ENCODE data around the gene GNAI2. TPM values are rescaled to one million over a fixed set of nuclear protein-coding genes. Genes with fewer than 3 reads are reported as not detected.

GNAI2 gene
- polyA plus RNA-seq, 3 donors, result 914 to 1,492 (median 1,165) TPM

DNA sequence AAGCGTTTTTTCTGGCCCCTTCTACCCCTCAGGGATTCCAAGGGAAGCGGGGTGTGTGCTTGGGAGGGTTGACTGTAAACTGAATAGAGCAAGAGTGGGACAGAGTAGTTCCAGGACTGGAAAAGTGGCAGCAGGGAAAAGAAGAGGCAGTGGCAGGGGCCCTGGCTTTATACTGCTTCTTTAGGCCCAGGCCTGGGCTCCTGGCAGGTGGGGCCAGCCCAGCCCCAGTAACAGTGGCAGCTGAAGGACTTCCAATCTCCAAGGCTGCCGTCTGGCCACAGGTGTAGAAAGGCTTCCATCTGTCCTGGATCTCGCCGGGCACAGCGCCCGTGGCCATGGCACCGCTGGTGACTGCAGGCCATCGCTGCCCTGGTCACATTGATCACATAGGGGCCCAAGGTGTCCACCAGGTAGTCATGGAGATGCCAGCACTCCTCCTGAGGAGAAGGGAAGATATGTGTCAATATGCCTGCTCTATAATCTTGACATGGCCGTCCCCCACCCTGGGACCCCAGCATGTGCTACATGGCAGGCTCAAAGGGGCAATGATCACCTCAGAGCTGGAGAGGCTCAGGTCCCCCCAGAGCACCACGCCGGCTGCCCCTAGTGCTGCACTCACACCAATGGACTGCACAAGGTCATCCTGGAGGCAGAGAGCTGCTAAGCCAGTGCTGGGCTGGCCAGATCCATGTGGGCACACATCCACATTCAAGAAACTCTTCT is 57.2 kb downstream of the GNAI2 start:
- H4K20me1 ChIP-seq (ENCODE audit: insufficient read depth, low read length), result no peaks in the 10 kb centered on the region
- no peaks in the 10 kb centered on the region for H3K27me3 Mint-ChIP-seq (ENCODE audit: low read depth in 3 of 3)
- H3K36me3 Mint-ChIP-seq, result peaks cover 17 to 31% of the 10 kb centered on the region in 2 donors
- no peaks in the 10 kb centered on the region for H3K27me3 ChIP-seq (ENCODE audit: control insufficient read depth in 2 of 2, insufficient read depth in 2 of 2, low read length in 2 of 2)
- peaks cover 34% of the 10 kb centered on the region for H3K79me2 ChIP-seq (ENCODE audit: insufficient read depth, low read length)
- H3K27ac ChIP-seq (ENCODE audit: low read depth in 1 of 2, low read length in 2 of 2), result peak overlapping the region; percentile 57 to 90
- over 99% methylated on average over 10 of the region's 12 CpGs for WGBS (ENCODE audit: insufficient coverage)
- H3K4me1 ChIP-seq (ENCODE audit: control insufficient read depth in 1 of 2, insufficient read depth in 2 of 2, low read length in 2 of 2), result peaks cover 24 to 32% of the 10 kb centered on the region in 2 donors
- H3K4me3 ChIP-seq (replicated peaks in 1 of 3; ENCODE audit: low read depth in 2 of 3, low read length in 3 of 3), result peak overlapping the region in 1 of 3 experiments; percentile 82
- H3K36me3 ChIP-seq (replicated peaks in 1 of 2; ENCODE audit: control insufficient read depth in 1 of 2, insufficient read depth in 2 of 2, low read length in 2 of 2), result peaks cover 19 to 23% of the 10 kb centered on the region in 2 donors
- peak overlapping the region; percentile 82 for H3K9ac ChIP-seq (ENCODE audit: insufficient read depth, low read length, poor library complexity, severe bottlenecking)
- H3K9me3 ChIP-seq (replicated peaks in 1 of 2; ENCODE audit: control insufficient read depth in 1 of 2, insufficient read depth in 1 of 2, low read length in 2 of 2), result no peaks in the 10 kb centered on the region
- peak overlapping the region; percentile 91 for H3K4me2 ChIP-seq (replicated peaks; ENCODE audit: extremely low read depth, low read length, poor library complexity, severe bottlenecking)
- peak in 1 of 3 donors; percentile 7 for DNase-seq
- TF ChIP-seq, protein P1, sequence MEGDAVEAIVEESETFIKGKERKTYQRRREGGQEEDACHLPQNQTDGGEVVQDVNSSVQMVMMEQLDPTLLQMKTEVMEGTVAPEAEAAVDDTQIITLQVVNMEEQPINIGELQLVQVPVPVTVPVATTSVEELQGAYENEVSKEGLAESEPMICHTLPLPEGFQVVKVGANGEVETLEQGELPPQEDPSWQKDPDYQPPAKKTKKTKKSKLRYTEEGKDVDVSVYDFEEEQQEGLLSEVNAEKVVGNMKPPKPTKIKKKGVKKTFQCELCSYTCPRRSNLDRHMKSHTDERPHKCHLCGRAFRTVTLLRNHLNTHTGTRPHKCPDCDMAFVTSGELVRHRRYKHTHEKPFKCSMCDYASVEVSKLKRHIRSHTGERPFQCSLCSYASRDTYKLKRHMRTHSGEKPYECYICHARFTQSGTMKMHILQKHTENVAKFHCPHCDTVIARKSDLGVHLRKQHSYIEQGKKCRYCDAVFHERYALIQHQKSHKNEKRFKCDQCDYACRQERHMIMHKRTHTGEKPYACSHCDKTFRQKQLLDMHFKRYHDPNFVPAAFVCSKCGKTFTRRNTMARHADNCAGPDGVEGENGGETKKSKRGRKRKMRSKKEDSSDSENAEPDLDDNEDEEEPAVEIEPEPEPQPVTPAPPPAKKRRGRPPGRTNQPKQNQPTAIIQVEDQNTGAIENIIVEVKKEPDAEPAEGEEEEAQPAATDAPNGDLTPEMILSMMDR (IDR thresholded peaks at IDR 0.05), result no peak
- no peaks in the 10 kb centered on the region for H3K9me3 Mint-ChIP-seq
- intact Hi-C loops (cut with micrococcal nuclease), result loop anchor here in 1 of 2 donors (2.0 kb wide), 1 partner anchor 32 kb away; no protein-coding TSS in a partner anchor
- H2AFZ ChIP-seq (ENCODE audit: insufficient read depth, low read depth, low read length, poor library complexity, severe bottlenecking), result peak overlapping the region; percentile 89
- peaks cover 23% of the 10 kb centered on the region for H3K4me1 Mint-ChIP-seq
- H3K4me3 Mint-ChIP-seq, result peak overlapping the region; percentile 16 to 93
- H3K27ac Mint-ChIP-seq, result peak overlapping the region; percentile 87 to 98 (median 94)

DNA sequence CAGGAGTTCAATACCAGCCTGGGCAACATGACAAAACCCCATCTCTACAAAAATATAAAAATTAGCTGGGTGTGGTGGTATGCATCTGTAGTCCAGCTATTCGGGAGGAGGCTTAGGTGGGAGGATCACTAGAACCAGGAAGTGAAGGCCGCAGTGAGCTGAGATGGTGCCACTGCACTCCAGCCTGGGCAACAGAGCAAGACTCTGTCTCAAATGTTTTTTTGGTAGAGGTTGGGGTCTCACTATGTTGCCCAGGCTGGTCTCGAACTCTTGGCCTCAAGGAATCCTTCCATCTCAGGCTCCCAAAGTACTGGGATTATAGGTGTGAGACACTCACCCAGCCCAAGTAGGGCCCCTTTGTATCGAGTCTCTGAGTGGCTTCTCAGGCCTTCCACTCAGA is 58.1 kb downstream of the GNAI2 start:
- intact Hi-C loops (cut with micrococcal nuclease), result no loop called here
- Mint-ChIP-seq H3K27ac (no peak overlapping the region), H3K4me3 (no peak overlapping the region), H3K36me3 (peaks cover 8 to 23% of the 10 kb centered on the region in 2 donors), H3K9me3 (no peaks in the 10 kb centered on the region), H3K27me3 (ENCODE audit: low read depth in 3 of 3) (no peaks in the 10 kb centered on the region), H3K4me1 (peaks cover 30% of the 10 kb centered on the region)
- no peak overlapping the region for H3K4me3 ChIP-seq (replicated peaks in 1 of 3; ENCODE audit: low read depth in 2 of 3, low read length in 3 of 3)
- no peak overlapping the region for H3K27ac ChIP-seq (ENCODE audit: low read depth in 1 of 2, low read length in 2 of 2)
- H3K27me3 ChIP-seq (ENCODE audit: control insufficient read depth in 2 of 2, insufficient read depth in 2 of 2, low read length in 2 of 2), result no peaks in the 10 kb centered on the region
- 80% methylated on average over 1 of the region's 4 CpGs for WGBS (ENCODE audit: insufficient coverage)
- H3K9ac ChIP-seq (ENCODE audit: insufficient read depth, low read length, poor library complexity, severe bottlenecking), result no peak overlapping the region
- no peak overlapping the region for H3K4me2 ChIP-seq (replicated peaks; ENCODE audit: extremely low read depth, low read length, poor library complexity, severe bottlenecking)
- H3K79me2 ChIP-seq (ENCODE audit: insufficient read depth, low read length), result peaks cover 41% of the 10 kb centered on the region
- DNase-seq, result peak in 1 of 3 donors; percentile 2
- H3K36me3 ChIP-seq (replicated peaks in 1 of 2; ENCODE audit: control insufficient read depth in 1 of 2, insufficient read depth in 2 of 2, low read length in 2 of 2), result peaks cover 12 to 14% of the 10 kb centered on the region in 2 donors
- TF ChIP-seq, protein P1 (IDR thresholded peaks at IDR 0.05), result no peak
- H3K4me1 ChIP-seq (ENCODE audit: control insufficient read depth in 1 of 2, insufficient read depth in 2 of 2, low read length in 2 of 2), result peaks cover 31 to 41% of the 10 kb centered on the region in 2 donors
- H3K9me3 ChIP-seq (replicated peaks in 1 of 2; ENCODE audit: control insufficient read depth in 1 of 2, insufficient read depth in 1 of 2, low read length in 2 of 2), result no peaks in the 10 kb centered on the region
- H2AFZ ChIP-seq (ENCODE audit: insufficient read depth, low read depth, low read length, poor library complexity, severe bottlenecking), result no peak overlapping the region
- H4K20me1 ChIP-seq (ENCODE audit: insufficient read depth, low read length), result no peaks in the 10 kb centered on the region
